ENCODE measurements around the gene RPS21. TPM values are rescaled to one million over a fixed set of nuclear protein-coding genes. Genes with fewer than 3 reads are reported as not detected.

Gene RPS21
- total and polyA plus RNA-seq, 2 of the 13 experiments (the other 11 are each of a cell fraction or from before 2014, with no cell fraction given) = 2,647 to 11,063 TPM

GRCh38 chr20:62405108-62405980, 18.4 kb downstream of the RPS21 start (continued):
- TF ChIP-seq AKNA (CRISPR knock-in tag; IDR thresholded peaks at IDR 0.05; ENCODE audit: borderline replicate concordance) (no peak), ATF1 (CRISPR knock-in tag; IDR thresholded peaks at IDR 0.05) (no peak), PTBP1 (IDR thresholded peaks at IDR 0.05; ENCODE audit: low read depth, low read length, poor library complexity, severe bottlenecking) (peak; percentile 61), TFE3 (CRISPR knock-in tag; IDR thresholded peaks at IDR 0.05) (0 out of 2 replicates have a peak, but pooled peaks have one; percentile 29), ZFP36 (IDR thresholded peaks at IDR 0.05; ENCODE audit: borderline replicate concordance, low read depth, low read length, partially characterized antibody) (no peak), TBX3 (IDR thresholded peaks at IDR 0.05; ENCODE audit: borderline replicate concordance) (no peak), SAFB2 (CRISPR knock-in tag; IDR thresholded peaks at IDR 0.05; ENCODE audit: borderline replicate concordance, low read depth) (0 out of 2 replicates have a peak, but pooled peaks have one; percentile 44), WIZ (CRISPR knock-in tag; IDR thresholded peaks at IDR 0.05) (no peak), FIP1L1 (IDR thresholded peaks at IDR 0.05; ENCODE audit: borderline replicate concordance, insufficient read depth, low read depth, low read length) (no peak), STAT6 (CRISPR knock-in tag; IDR thresholded peaks at IDR 0.05; ENCODE audit: borderline replicate concordance) (no peak), ZNF350 (CRISPR knock-in tag; IDR thresholded peaks at IDR 0.05; ENCODE audit: borderline replicate concordance, low read depth) (peak; percentile 73; the same call in 1 of the 2 replicates), FOXA1 (IDR thresholded peaks at IDR 0.05) (no peak), FOXA1 (CRISPR knock-in tag; IDR thresholded peaks at IDR 0.05) (peak; percentile 56; the same call in 1 of the 2 replicates), MNT (IDR thresholded peaks at IDR 0.05) (no peak), NR3C1 (CRISPR knock-in tag; IDR thresholded peaks at IDR 0.05) (no peak), PHB2 (IDR thresholded peaks at IDR 0.05; ENCODE audit: partially characterized antibody) (no peak)

All from HepG2 (cell line).